SU-DHL-6 (cell line): ENCODE measurements around the gene ACBD3.

Experiments used
- H2AFZ ChIP-seq: fragments of 200-600 bp; sonication (generic); 2 replicates; pipeline ENCODE4 v1.6.1; 2014; ENCODE audit warnings: low read depth, mild to moderate bottlenecking, moderate library complexity, mixed read lengths, antibody characterized with exemption, low read length; ENCODE audit not compliant: severe bottlenecking
- H3F3A ChIP-seq: fragments of 200-600 bp; shearing (Covaris generic); 2 replicates; pipeline ENCODE4 v1.6.0; 2016; ENCODE audit warnings: antibody characterized with exemption, mild to moderate bottlenecking; ENCODE audit not compliant: insufficient read depth
- H3K27ac ChIP-seq: fragments of 200-600 bp; sonication (generic); 2 replicates; pipeline ENCODE4 v1.5.1; 2016; ENCODE audit warnings: low read depth, mild to moderate bottlenecking, low read length, moderate library complexity, mixed read lengths
- H3K27me3 ChIP-seq: fragments of 200-600 bp; sonication (generic), shearing (Covaris generic); 2 replicates; pipeline ENCODE4 v1.6.0; 2014; ENCODE audit warnings: mild to moderate bottlenecking, low read length
- H3K36me3 ChIP-seq: fragments of 200-600 bp; sonication (generic); 2 replicates; pipeline ENCODE4 v1.6.1; 2014; ENCODE audit warnings: mild to moderate bottlenecking, low read length, mixed read lengths
- H3K4me2 ChIP-seq: fragments of 300-600, 200-600 bp; shearing (Covaris generic), sonication (generic); 2 replicates; pipeline ENCODE4 v1.6.0; 2014; ENCODE audit warnings: low read length, low read depth, mild to moderate bottlenecking; ENCODE audit not compliant: poor library complexity, severe bottlenecking
- H3K4me3 ChIP-seq: fragments of 200-600 bp; sonication (generic); 2 replicates; pipeline ENCODE4 v1.5.1; 2014; ENCODE audit warnings: antibody characterized with exemption, low read length, mild to moderate bottlenecking, mixed read lengths; ENCODE audit not compliant: insufficient read depth, poor library complexity, severe bottlenecking
- H3K79me2 ChIP-seq: fragments of 200-600 bp; sonication (generic); 2 replicates; pipeline ENCODE4 v1.6.1; 2014; ENCODE audit warnings: mild to moderate bottlenecking, low read length, moderate library complexity; ENCODE audit not compliant: insufficient read depth
- H3K9ac ChIP-seq: fragments of 200-600 bp; sonication (generic); 2 replicates; pipeline ENCODE4 v1.7.0; 2014; ENCODE audit warnings: mild to moderate bottlenecking, low read length
- H3K9me2 ChIP-seq: fragments of 200-600 bp; sonication (generic); replicated peaks from 2 replicates; pipeline ENCODE4 v1.6.1; 2014; ENCODE audit warnings: low read length; ENCODE audit not compliant: insufficient read depth
- H3K9me3 ChIP-seq: fragments of 200-600 bp; sonication (generic); 2 replicates; pipeline ENCODE4 v1.6.1; 2014; ENCODE audit warnings: low read length, mixed read lengths; ENCODE audit not compliant: insufficient read depth
- H4K20me1 ChIP-seq: fragments of 200-600 bp; sonication (generic); 2 replicates; pipeline ENCODE4 v1.6.1; 2014; ENCODE audit warnings: low read depth, mild to moderate bottlenecking, antibody characterized with exemption, low read length, moderate library complexity, mixed read lengths
- EZH2phosphoT487 ChIP-seq: fragments of 200-600 bp; sonication (generic), shearing (Covaris generic); conservative IDR thresholded peaks from 2 replicates; pipeline ENCODE4 v1.6.1; 2018; ENCODE audit warnings: mild to moderate bottlenecking, antibody characterized with exemption, low read length, moderate library complexity, mixed read lengths
- TF ChIP-seq, protein P1 (sequence below): fragments of 200-600 bp; sonication (generic); IDR thresholded peaks from one replicate; pipeline ENCODE4 v1.5.1; 2017; ENCODE audit warnings: antibody characterized with exemption, mild to moderate bottlenecking, low read length, moderate library complexity; ENCODE audit not compliant: insufficient read depth, poor library complexity, severe bottlenecking

The ACBD3 gene

GRCh38 chr1:226134170-226135058 is 52.1 kb downstream of the ACBD3 start:
- Histone ChIP-seq H3K79me2 (no peaks in the 10 kb centered on the region), H2AFZ (no peak overlapping the region), H3K27ac (no peak overlapping the region), H4K20me1 (no peaks in the 10 kb centered on the region), H3F3A (no peaks in the 10 kb centered on the region), H3K9me2 (no peaks in the 10 kb centered on the region), H3K36me3 (no peaks in the 10 kb centered on the region), H3K4me3 (no peak overlapping the region), H3K9me3 (no peaks in the 10 kb centered on the region), H3K9ac (no peak overlapping the region), H3K4me2 (no peak overlapping the region), H3K27me3 (no peaks in the 10 kb centered on the region)
- no peak for TF ChIP-seq EZH2phosphoT487
- TF ChIP-seq, protein P1, sequence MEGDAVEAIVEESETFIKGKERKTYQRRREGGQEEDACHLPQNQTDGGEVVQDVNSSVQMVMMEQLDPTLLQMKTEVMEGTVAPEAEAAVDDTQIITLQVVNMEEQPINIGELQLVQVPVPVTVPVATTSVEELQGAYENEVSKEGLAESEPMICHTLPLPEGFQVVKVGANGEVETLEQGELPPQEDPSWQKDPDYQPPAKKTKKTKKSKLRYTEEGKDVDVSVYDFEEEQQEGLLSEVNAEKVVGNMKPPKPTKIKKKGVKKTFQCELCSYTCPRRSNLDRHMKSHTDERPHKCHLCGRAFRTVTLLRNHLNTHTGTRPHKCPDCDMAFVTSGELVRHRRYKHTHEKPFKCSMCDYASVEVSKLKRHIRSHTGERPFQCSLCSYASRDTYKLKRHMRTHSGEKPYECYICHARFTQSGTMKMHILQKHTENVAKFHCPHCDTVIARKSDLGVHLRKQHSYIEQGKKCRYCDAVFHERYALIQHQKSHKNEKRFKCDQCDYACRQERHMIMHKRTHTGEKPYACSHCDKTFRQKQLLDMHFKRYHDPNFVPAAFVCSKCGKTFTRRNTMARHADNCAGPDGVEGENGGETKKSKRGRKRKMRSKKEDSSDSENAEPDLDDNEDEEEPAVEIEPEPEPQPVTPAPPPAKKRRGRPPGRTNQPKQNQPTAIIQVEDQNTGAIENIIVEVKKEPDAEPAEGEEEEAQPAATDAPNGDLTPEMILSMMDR: no peak

GRCh38 chr1:226133504-226134123 is 52.9 kb downstream of the ACBD3 start:
- no peak overlapping the region for H3K27ac ChIP-seq
- no peak overlapping the region for H3K4me2 ChIP-seq
- H2AFZ ChIP-seq: no peak overlapping the region
- H3K36me3 ChIP-seq: no peaks in the 10 kb centered on the region
- H3K9me3 ChIP-seq: no peaks in the 10 kb centered on the region
- no peaks in the 10 kb centered on the region for H3K9me2 ChIP-seq
- no peak for TF ChIP-seq EZH2phosphoT487
- TF ChIP-seq, protein P1: no peak
- H3K27me3 ChIP-seq: no peaks in the 10 kb centered on the region
- no peaks in the 10 kb centered on the region for H4K20me1 ChIP-seq
- H3F3A ChIP-seq: no peaks in the 10 kb centered on the region
- H3K9ac ChIP-seq: no peak overlapping the region
- no peak overlapping the region for H3K4me3 ChIP-seq
- no peaks in the 10 kb centered on the region for H3K79me2 ChIP-seq

- Histone ChIP-seq H3K4me2 (no peak overlapping the region), H3F3A (no peaks in the 10 kb centered on the region; the same call in 1 of the 2 replicates), H4K20me1 (no peaks in the 10 kb centered on the region), H3K4me3 (no peak overlapping the region), H2AFZ (no peak overlapping the region), H3K79me2 (no peaks in the 10 kb centered on the region), H3K27me3 (no peaks in the 10 kb centered on the region), H3K27ac (no peak overlapping the region), H3K36me3 (no peaks in the 10 kb centered on the region), H3K9me3 (no peaks in the 10 kb centered on the region), H3K9ac (no peak overlapping the region), H3K9me2 (no peaks in the 10 kb centered on the region)
- TF ChIP-seq EZH2phosphoT487: no peak
- TF ChIP-seq, protein P1: no peak
These were observed 53.6 kb downstream of the ACBD3 start for GRCh38 chr1:226132728-226133503.
